CD4-positive, CD25-positive, alpha-beta regulatory T cell (primary cell): ENCODE data around the gene RNF11. TPM values are rescaled to one million over a fixed set of nuclear protein-coding genes. Genes with fewer than 3 reads are reported as not detected.

Source experiments
- ATAC-seq, 2 donors: fragments of 150-1000 bp; cut with Tn5 transposase; one replicate each; pipeline ENCODE4 v1.10.0; 2021; ENCODE audit warnings: low read depth in 2 of 2, moderate number of reproducible peaks in 2 of 2, moderate library complexity in 1 of 2
- DNase-seq, 3 donors: peaks; one replicate each; pipeline versions ENCODE4 v3.0.0 to v3.0.0-alpha.2; 2012 to 2022; ENCODE audit warnings: mixed read lengths in 1 of 3
- H3K27ac ChIP-seq: one replicate; pipeline ENCODE4 v1.7.0; 2013; ENCODE audit warnings: mild to moderate bottlenecking, low read length; ENCODE audit not compliant: insufficient read depth, poor library complexity, severe bottlenecking
- H3K27me3 ChIP-seq: one replicate; pipeline ENCODE4 v1.7.0; 2013; ENCODE audit warnings: low read length; ENCODE audit not compliant: control insufficient read depth, insufficient read depth
- H3K36me3 ChIP-seq: one replicate; pipeline ENCODE4 v1.7.0; 2013; ENCODE audit warnings: mild to moderate bottlenecking, low read length, moderate library complexity; ENCODE audit not compliant: control insufficient read depth, insufficient read depth
- H3K4me1 ChIP-seq: 2 replicates; pipeline ENCODE4 v1.7.0; 2013; ENCODE audit warnings: mild to moderate bottlenecking, low read length; ENCODE audit not compliant: insufficient read depth, control insufficient read depth, poor library complexity, severe bottlenecking
- H3K4me3 ChIP-seq: one replicate; pipeline ENCODE4 v1.7.0; 2013; ENCODE audit warnings: low read depth, mild to moderate bottlenecking, low read length, moderate library complexity
- H3K9me3 ChIP-seq, 2 experiments: 1 replicate in 1 of 2; 2 replicates in 1 of 2; pipeline ENCODE4 v1.7.0; 2013; ENCODE audit warnings: low read length in 2 of 2, mild to moderate bottlenecking in 1 of 2, moderate library complexity in 1 of 2; ENCODE audit not compliant: control insufficient read depth in 2 of 2
- H3K27ac Mint-ChIP-seq, 3 donors: one replicate each; pipeline ENCODE4 v1.8.0; 2020 to 2022; ENCODE audit warnings: mild to moderate bottlenecking in 3 of 3, mixed read lengths in 3 of 3, moderate library complexity in 2 of 3
- H3K27me3 Mint-ChIP-seq: one replicate; pipeline ENCODE4 v1.8.0; 2022; ENCODE audit warnings: mild to moderate bottlenecking, mixed read lengths
- H3K36me3 Mint-ChIP-seq: one replicate; pipeline ENCODE4 v1.8.0; 2020; ENCODE audit warnings: mixed read lengths
- H3K4me1 Mint-ChIP-seq, 4 donors: one replicate each; pipeline ENCODE4 v1.8.0; 2020 to 2022; ENCODE audit warnings: mixed read lengths in 4 of 4, mild to moderate bottlenecking in 1 of 4
- H3K4me3 Mint-ChIP-seq, 4 donors: one replicate each; pipeline ENCODE4 v1.8.0; 2020 to 2022; ENCODE audit warnings: mild to moderate bottlenecking in 4 of 4, mixed read lengths in 4 of 4, moderate library complexity in 3 of 4
- H3K9me3 Mint-ChIP-seq, 7 donors: one replicate each; pipeline ENCODE4 v1.8.0; 2020 to 2022; ENCODE audit warnings: mixed read lengths in 7 of 7, mild to moderate bottlenecking in 3 of 7, moderate library complexity in 2 of 7
- polyA plus RNA-seq, 4 donors: library from polyadenylated mRNA; unstranded; fragments of 300-500 nt; fragmentation: Illumina TruSeq; gene quantifications; one replicate each; pipeline ENCODE4 v1.2.3, GENCODE V29; 2021
- total RNA-seq: library from RNA; stranded (reverse); gene quantifications from one replicate; pipeline ENCODE4 v1.2.3, GENCODE V29; 2022

Gene RNF11, protein sequence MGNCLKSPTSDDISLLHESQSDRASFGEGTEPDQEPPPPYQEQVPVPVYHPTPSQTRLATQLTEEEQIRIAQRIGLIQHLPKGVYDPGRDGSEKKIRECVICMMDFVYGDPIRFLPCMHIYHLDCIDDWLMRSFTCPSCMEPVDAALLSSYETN
- total RNA-seq (66.5 TPM), polyA plus RNA-seq (10 to 100 TPM; 24.1 to 39.6 (median 34.6) TPM)

GRCh38 chr1:51235673-51236530, at the start of gene RNF11:
TSS of gene RNF11 (plus strand) at chr1:51236273. CDS start at chr1:51236757, 484 bp downstream.
- Histone ChIP-seq H3K27me3 (no peaks in the 10 kb centered on the region), H3K9me3 (no peaks in the 10 kb centered on the region), H3K27ac (peak within 1 kb of the TSS; percentile 79), H3K4me1 (peaks cover 44% of the 10 kb centered on the region), H3K4me3 (peak within 1 kb of the TSS; percentile 97), H3K36me3 (no peaks in the 10 kb centered on the region)
- Mint-ChIP-seq H3K9me3 (peaks cover 0 to 2% (median 0%) of the 10 kb centered on the region in 7 donors), H3K36me3 (peaks cover 8% of the 10 kb centered on the region), H3K4me1 (peaks cover 18 to 36% (median 25%) of the 10 kb centered on the region in 4 donors), H3K4me3 (peak within 1 kb of the TSS; percentile 91 to 99 (median 98)), H3K27ac (peak within 1 kb of the TSS; percentile 97 to 99 (median 98)), H3K27me3 (peaks cover 6% of the 10 kb centered on the region)
- peak; percentile 89 to 93 (median 93) for DNase-seq
- ATAC-seq: peak; percentile 96

- no peaks in the 10 kb centered on the region for H3K36me3 Mint-ChIP-seq
These were observed 47.8 kb upstream of the RNF11 start for GRCh38 chr1:51188230-51188629.

DNA sequence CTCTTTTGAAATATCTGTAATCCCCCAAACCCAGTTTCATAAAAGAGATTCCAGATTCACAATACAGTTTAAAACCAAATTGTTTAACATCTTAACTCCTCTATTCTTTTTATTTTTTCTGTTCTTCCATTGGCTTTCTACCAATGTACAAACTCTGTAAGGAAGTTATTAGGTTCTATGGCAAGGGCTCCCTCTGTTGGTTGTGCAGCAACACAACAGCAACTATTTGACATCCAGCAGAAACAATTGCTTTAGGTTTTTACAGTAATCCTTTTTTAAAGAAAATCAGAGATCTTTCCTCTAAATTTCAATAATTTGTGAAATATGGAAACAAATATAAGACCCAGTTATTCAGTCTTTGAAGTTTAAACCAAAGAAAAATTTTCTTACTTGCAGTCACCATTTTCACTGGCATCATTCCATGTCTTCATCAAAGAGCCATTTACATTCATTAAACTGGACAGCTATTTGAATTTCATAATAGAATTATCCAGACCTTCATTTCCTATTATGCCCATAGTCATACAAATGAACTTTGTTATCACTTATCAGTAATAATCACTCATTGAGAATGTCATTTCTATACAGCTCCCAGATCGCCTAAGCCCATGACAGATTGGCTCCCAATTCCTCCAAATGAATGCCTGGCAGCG, 46.5 kb upstream of the RNF11 start:
- Mint-ChIP-seq H3K4me3 (no peak overlapping the region), H3K27me3 (peaks cover 7% of the 10 kb centered on the region), H3K27ac (no peak overlapping the region), H3K4me1 (no peaks in the 10 kb centered on the region), H3K9me3 (no peaks in the 10 kb centered on the region), H3K36me3 (no peaks in the 10 kb centered on the region)
- Histone ChIP-seq H3K27me3 (peaks cover 4% of the 10 kb centered on the region), H3K4me1 (no peaks in the 10 kb centered on the region), H3K9me3 (no peaks in the 10 kb centered on the region), H3K27ac (no peak overlapping the region), H3K36me3 (no peaks in the 10 kb centered on the region), H3K4me3 (no peak overlapping the region)
- ATAC-seq (peak in 1 of 2 donors; percentile 44), DNase-seq (peak; percentile 30 to 71 (median 59))

More at GRCh38 chr1:51188230-51188629, 47.8 kb upstream of the RNF11 start:
- no peak overlapping the region for H3K4me3 Mint-ChIP-seq
- H3K27ac Mint-ChIP-seq: no peak overlapping the region
- no peaks in the 10 kb centered on the region for H3K36me3 ChIP-seq
- H3K27me3 ChIP-seq: peaks cover 4% of the 10 kb centered on the region
- no peak for DNase-seq
- no peaks in the 10 kb centered on the region for H3K9me3 Mint-ChIP-seq
- no peaks in the 10 kb centered on the region for H3K9me3 ChIP-seq
- H3K27me3 Mint-ChIP-seq: peaks cover 11% of the 10 kb centered on the region
- H3K27ac ChIP-seq: no peak overlapping the region
- no peak overlapping the region for H3K4me3 ChIP-seq
- H3K4me1 Mint-ChIP-seq: no peaks in the 10 kb centered on the region
- no peak for ATAC-seq
- no peaks in the 10 kb centered on the region for H3K4me1 ChIP-seq

DNA sequence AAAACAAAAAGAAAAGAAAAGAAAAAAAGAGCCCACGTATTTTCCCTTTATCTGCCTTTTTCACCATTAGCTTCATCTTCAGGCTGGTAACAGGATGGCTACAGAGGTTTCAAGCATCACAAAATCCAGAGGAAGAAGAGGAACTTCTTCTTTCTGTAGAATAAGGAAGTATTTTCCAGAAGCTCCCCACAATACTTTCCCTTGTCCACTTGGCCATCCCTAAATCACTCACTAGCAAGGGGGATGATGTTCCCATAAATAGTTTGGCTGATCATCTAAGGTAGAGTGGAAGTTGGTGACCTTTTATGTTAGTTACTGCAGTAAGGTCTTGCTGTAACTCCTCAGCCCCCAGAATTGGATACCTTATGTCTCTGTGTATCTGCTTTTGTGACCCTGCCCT, 45.1 kb upstream of the RNF11 start:
- Histone ChIP-seq H3K36me3 (no peaks in the 10 kb centered on the region), H3K9me3 (no peaks in the 10 kb centered on the region), H3K4me1 (no peaks in the 10 kb centered on the region), H3K4me3 (no peak overlapping the region), H3K27ac (no peak overlapping the region), H3K27me3 (peaks cover 4% of the 10 kb centered on the region)
- Mint-ChIP-seq H3K27ac (no peak overlapping the region), H3K4me1 (no peaks in the 10 kb centered on the region), H3K36me3 (no peaks in the 10 kb centered on the region), H3K4me3 (no peak overlapping the region), H3K9me3 (no peaks in the 10 kb centered on the region), H3K27me3 (peaks cover 7% of the 10 kb centered on the region)
- DNase-seq (no peak), ATAC-seq (no peak)

DNA sequence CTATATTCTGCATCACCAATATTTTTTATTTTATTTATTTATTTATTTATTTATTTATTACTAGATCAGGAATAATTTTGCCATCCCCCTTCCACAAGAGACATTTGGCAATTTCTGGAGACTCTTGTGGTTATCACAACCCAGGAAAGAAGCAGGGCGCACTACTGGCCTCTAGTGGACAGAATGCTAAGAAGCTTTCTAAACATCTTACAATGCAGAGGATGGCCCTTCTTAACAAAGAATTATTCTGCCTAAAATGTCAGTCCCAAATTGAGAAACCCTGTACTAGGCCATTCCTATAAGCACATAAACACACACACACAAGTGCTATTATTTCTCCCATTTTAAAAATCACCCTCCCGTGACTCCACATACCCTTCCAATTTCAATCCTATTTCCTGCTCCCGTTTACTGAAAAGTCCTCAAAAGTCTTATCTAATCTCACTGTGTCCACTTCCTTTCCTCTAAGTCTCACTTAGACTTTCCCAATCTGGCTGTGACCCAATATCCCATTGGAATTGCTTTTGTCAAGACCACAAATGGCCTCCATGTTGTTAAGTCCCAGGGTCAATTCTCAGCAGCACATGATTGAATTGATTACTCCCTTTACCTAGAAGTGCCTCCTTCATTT, 43.7 kb upstream of the RNF11 start:
- ATAC-seq (peak in 1 of 2 donors; percentile 55), DNase-seq (peak; percentile 14 to 72 (median 38))
- H3K36me3 ChIP-seq: no peaks in the 10 kb centered on the region
- H3K27me3 Mint-ChIP-seq: peaks cover 7% of the 10 kb centered on the region
- no peak overlapping the region for H3K4me3 ChIP-seq
- H3K4me1 Mint-ChIP-seq: no peaks in the 10 kb centered on the region
- H3K9me3 ChIP-seq: no peaks in the 10 kb centered on the region
- H3K27me3 ChIP-seq: peaks cover 7% of the 10 kb centered on the region
- no peak overlapping the region for H3K27ac ChIP-seq
- H3K4me3 Mint-ChIP-seq: no peak overlapping the region
- no peak overlapping the region for H3K27ac Mint-ChIP-seq
- no peaks in the 10 kb centered on the region for H3K36me3 Mint-ChIP-seq
- H3K9me3 Mint-ChIP-seq: no peaks in the 10 kb centered on the region
- no peaks in the 10 kb centered on the region for H3K4me1 ChIP-seq

GRCh38 chr1:51193564-51193963, 42.5 kb upstream of the RNF11 start:
- H3K9me3 Mint-ChIP-seq: no peaks in the 10 kb centered on the region
- no peak overlapping the region for H3K27ac ChIP-seq
- H3K27ac Mint-ChIP-seq: no peak overlapping the region
- H3K4me3 ChIP-seq: no peak overlapping the region
- H3K36me3 ChIP-seq: no peaks in the 10 kb centered on the region
- DNase-seq (no peak), ATAC-seq (no peak)
- H3K4me1 ChIP-seq: no peaks in the 10 kb centered on the region
- H3K9me3 ChIP-seq: no peaks in the 10 kb centered on the region
- no peaks in the 10 kb centered on the region for H3K4me1 Mint-ChIP-seq
- H3K27me3 Mint-ChIP-seq: peaks cover 7% of the 10 kb centered on the region
- peaks cover 7% of the 10 kb centered on the region for H3K27me3 ChIP-seq
- no peaks in the 10 kb centered on the region for H3K36me3 Mint-ChIP-seq
- no peak overlapping the region for H3K4me3 Mint-ChIP-seq

DNA sequence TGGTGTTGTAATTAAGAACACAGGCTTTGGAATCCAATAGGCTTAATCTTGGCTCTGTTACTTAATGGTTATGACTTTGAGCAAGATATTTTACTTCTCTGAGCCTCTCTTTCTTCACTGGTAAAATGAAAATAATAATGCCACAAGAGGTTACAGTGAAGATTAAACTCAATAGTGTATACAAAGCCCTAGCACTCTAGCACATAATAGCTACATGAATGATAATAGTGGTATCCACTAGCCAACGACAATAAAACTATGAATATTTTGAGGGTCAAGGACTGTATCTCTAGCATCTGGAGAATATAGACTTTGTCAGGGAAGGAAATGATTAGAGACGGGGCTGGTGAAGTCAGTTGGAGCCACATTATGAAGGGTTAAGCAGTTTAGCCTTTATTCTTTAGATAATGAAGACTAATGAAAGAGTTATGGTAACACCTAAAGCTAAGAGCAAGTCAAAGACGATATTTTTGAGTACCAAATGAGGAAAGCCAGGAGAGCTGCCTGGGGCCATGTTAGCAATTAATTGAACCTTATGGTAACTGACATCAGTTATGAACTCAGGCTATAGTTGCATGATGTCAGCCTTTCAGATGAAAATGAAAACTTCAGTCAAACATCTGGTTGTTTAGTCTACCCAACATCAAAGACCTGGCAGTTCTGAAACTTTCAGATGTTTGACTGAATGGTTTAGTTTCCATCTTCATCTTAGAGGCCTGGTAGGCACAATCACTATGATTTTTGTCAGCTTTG, 32.8 kb upstream of the RNF11 start:
- Mint-ChIP-seq H3K4me1 (no peaks in the 10 kb centered on the region), H3K4me3 (no peak overlapping the region), H3K36me3 (no peaks in the 10 kb centered on the region), H3K9me3 (peaks cover 0 to 1% (median 0%) of the 10 kb centered on the region in 7 donors), H3K27ac (no peak overlapping the region), H3K27me3 (peaks cover 4% of the 10 kb centered on the region)
- Histone ChIP-seq H3K27ac (no peak overlapping the region), H3K36me3 (no peaks in the 10 kb centered on the region), H3K27me3 (no peaks in the 10 kb centered on the region), H3K4me3 (no peak overlapping the region), H3K4me1 (no peaks in the 10 kb centered on the region), H3K9me3 (no peaks in the 10 kb centered on the region)
- no peak for ATAC-seq
- peak in 1 of 3 donors; percentile 26 for DNase-seq
